Mucosa of descending colon (tissue), 3 donors: ENCODE data around the gene PLEKHA8. TPM values are rescaled to one million over a fixed set of nuclear protein-coding genes. Genes with fewer than 3 reads are reported as not detected.

ENCODE experiments used
- ATAC-seq: fragments of 200-7000 bp; cut with Tn5 transposase; one replicate; pipeline ENCODE4 v1.9.1; 2020; ENCODE audit warnings: mild to moderate bottlenecking, moderate library complexity
- DNase-seq, 3 donors: peaks; one replicate each; pipeline ENCODE4 v3.0.0-alpha.2; 2020
- H3K36me3 ChIP-seq: fragments of 200-600 bp; one replicate; pipeline ENCODE4 v1.8.0; 2021; ENCODE audit warnings: low read depth, mild to moderate bottlenecking
- H3K4me1 ChIP-seq: fragments of 200-600 bp; one replicate; pipeline ENCODE4 v1.8.0; 2021; ENCODE audit warnings: low read depth, mild to moderate bottlenecking
- H3K4me3 ChIP-seq: fragments of 200-600 bp; one replicate; pipeline ENCODE4 v1.8.0; 2021; ENCODE audit warnings: mild to moderate bottlenecking
- H3K9me3 ChIP-seq: fragments of 200-600 bp; one replicate; pipeline ENCODE4 v1.8.0; 2021; ENCODE audit warnings: mild to moderate bottlenecking
- CTCF ChIP-seq: fragments of 200-600 bp; IDR thresholded peaks from one replicate; pipeline ENCODE4 v1.8.0; 2022; ENCODE audit warnings: antibody characterized with exemption, mild to moderate bottlenecking
- intact Hi-C, 2 donors: fragments of 100-400 bp; cut with DNase I in 1 of 2; cut with micrococcal nuclease in 1 of 2; formaldehyde crosslinking; loops; one replicate each; pipeline versions ENCODE4 v1.11.0 to v1.11.1; 2022; cut with DNase I, micrococcal nuclease
- total RNA-seq, 3 donors: library from RNA; stranded (reverse); fragmentation: NEBNext Ultra II Directional in 2 of 3; extraction: Animal tissue kit (Norgen Biotek cat#: 25700) in 2 of 3; gene quantifications; one replicate each; pipeline versions ENCODE4 v1.2.1 to v1.2.4, GENCODE V29; 2021 to 2023
- donor health status: DM: no; HTN: no; CAD: no; lungs with moderate emphysema.
- donor health status: DM: no; HTN: no; CAD: no.
- donor health status: DM: no; HTN: yes; CAD: no.

PLEKHA8 gene
- total RNA-seq, 3 donors from 2014 or later, result 11.7 to 13.0 (median 12.5) TPM

GRCh38 chr7:30083334-30083733 is 55.1 kb downstream of the PLEKHA8 start:
- intact Hi-C loops, result no loop called here
- no peak for ATAC-seq
- no peak for TF ChIP-seq CTCF
- H3K36me3 ChIP-seq, result no peaks in the 10 kb centered on the region
- no peaks in the 10 kb centered on the region for H3K4me1 ChIP-seq
- no peak overlapping the region for H3K4me3 ChIP-seq
- no peaks in the 10 kb centered on the region for H3K9me3 ChIP-seq
- DNase-seq, result no peak

- no peak for ATAC-seq
- TF ChIP-seq CTCF, result no peak
- no peaks in the 10 kb centered on the region for H3K9me3 ChIP-seq
Measured at GRCh38 chr7:30084212-30084611, 56.0 kb downstream of the PLEKHA8 start.

DNA sequence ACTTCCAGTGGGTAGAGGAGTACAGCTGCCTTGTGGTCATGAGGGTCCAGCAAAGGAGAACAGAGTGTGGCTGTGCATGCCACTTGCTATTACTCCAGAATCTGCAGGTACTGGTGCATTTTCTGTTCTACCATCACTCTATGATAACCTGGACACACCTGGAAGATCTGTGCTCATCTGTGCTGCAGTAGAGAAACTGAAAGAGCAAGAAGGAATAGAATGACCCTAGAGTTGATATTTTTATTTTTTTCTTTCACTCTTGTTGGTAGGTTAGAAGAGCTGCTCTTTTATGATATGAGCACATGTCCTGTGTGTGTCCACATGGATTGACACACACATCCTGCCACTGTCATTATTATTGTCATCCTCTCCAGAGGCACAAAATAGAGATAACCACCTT is 58.3 kb downstream of the PLEKHA8 start:
- H3K36me3 ChIP-seq, result no peaks in the 10 kb centered on the region
- no peaks in the 10 kb centered on the region for H3K4me1 ChIP-seq
- TF ChIP-seq CTCF, result no peak
- no peak overlapping the region for H3K4me3 ChIP-seq
- DNase-seq (no peak), ATAC-seq (no peak)
- intact Hi-C loops, result no loop called here
- H3K9me3 ChIP-seq, result no peaks in the 10 kb centered on the region

More at GRCh38 chr7:30084212-30084611, 56.0 kb downstream of the PLEKHA8 start:
- DNase-seq, result no peak
- Histone ChIP-seq H3K36me3 (no peaks in the 10 kb centered on the region), H3K4me3 (no peak overlapping the region), H3K4me1 (no peaks in the 10 kb centered on the region)
- intact Hi-C loops, result no loop called here

DNA sequence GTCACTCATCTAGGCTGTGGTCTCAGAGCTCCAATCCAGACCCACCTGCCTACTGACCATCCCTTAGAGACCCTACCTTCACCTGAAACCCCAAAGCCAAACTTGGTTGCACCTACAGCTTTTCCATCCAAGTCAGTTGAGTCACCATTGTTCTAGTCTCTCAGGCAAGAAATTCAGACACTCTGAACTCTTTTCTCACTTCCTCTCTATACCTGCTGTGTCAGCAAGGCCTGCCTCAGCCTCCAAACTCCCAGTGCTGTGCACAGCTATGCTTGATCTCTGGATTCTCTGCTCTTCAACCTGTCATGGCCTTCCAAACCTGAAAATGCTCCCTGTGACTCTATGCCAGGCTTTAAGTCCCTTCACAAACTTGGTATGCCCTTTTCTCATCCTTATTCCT is 59.2 kb downstream of the PLEKHA8 start:
- intact Hi-C loops, result no loop called here
- Histone ChIP-seq H3K4me3 (no peak overlapping the region), H3K4me1 (no peaks in the 10 kb centered on the region), H3K9me3 (no peaks in the 10 kb centered on the region), H3K36me3 (no peaks in the 10 kb centered on the region)
- ATAC-seq (no peak), DNase-seq (no peak)
- TF ChIP-seq CTCF, result no peak

DNA sequence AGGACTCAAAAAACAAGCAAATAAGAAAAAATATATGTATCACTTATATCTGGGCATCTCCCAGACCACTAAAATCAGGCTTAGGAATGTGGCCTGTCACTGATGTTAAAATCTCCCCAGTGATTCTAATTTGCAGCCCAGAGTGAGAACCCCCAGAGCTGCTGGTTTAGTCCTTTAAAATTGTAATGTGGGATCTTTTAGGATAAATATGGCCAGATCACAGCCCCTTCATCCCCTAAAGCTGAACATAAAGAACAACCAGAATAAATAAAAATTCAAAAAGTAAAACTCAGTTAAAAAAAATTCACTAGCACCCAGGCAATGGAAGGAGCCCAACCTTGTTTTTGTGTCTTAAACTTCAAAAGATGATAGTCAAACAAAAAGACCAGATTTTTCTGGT is 60.1 kb downstream of the PLEKHA8 start:
- H3K36me3 ChIP-seq, result no peaks in the 10 kb centered on the region
- no peak overlapping the region for H3K4me3 ChIP-seq
- no peaks in the 10 kb centered on the region for H3K4me1 ChIP-seq
- H3K9me3 ChIP-seq, result no peaks in the 10 kb centered on the region
- ATAC-seq (no peak), DNase-seq (no peak)
- intact Hi-C loops, result no loop called here
- no peak for TF ChIP-seq CTCF

DNA sequence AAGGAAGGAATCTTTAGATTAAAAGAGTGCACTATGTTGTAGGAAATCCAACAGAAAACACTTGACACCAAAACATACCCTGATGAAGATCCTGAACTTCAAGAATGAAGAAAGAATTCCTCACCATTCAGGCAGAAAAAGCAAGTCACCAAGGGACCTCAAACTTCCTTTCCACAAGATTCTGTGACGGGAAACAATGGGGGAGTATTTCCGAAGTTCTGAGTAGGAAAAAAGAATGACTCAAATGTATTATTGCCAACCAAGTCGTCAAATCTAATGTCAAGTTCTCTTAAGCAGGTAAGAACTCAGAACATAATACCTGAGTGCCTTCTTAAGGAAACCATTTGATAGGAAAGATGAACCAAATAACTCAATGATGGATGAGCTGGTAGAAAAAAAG is 61.9 kb downstream of the PLEKHA8 start:
- TF ChIP-seq CTCF, result no peak
- Histone ChIP-seq H3K4me1 (no peaks in the 10 kb centered on the region), H3K9me3 (no peaks in the 10 kb centered on the region), H3K36me3 (no peaks in the 10 kb centered on the region), H3K4me3 (no peak overlapping the region)
- ATAC-seq, result no peak
- DNase-seq, result no peak
- intact Hi-C loops, result no loop called here
